Keratinocyte (primary cell): Measurements from ENCODE around the gene SIN3A.

Experiments
- EZH2 ChIP-seq: IDR thresholded peaks from one replicate; pipeline ENCODE4 v1.6.1; 2012; ENCODE audit warnings: inconsistent platforms, mild to moderate bottlenecking, low read length, moderate library complexity
- TF ChIP-seq, protein P1 (sequence below), 3 experiments: IDR thresholded peaks in 1 of 3; conservative IDR thresholded peaks in 1 of 3; optimal IDR thresholded peaks in 1 of 3; 2 replicates in 2 of 3; 3 replicates in 1 of 3; pipeline versions ENCODE3 to v1.5.1; 2011; ENCODE audit warnings: low read length in 3 of 3, mild to moderate bottlenecking in 3 of 3, moderate library complexity in 2 of 3, control low read depth in 1 of 3, inconsistent platforms in 1 of 3; ENCODE audit not compliant: insufficient read depth in 2 of 3; ENCODE audit errors: extremely low read depth in 1 of 3

- TF ChIP-seq, protein P1, sequence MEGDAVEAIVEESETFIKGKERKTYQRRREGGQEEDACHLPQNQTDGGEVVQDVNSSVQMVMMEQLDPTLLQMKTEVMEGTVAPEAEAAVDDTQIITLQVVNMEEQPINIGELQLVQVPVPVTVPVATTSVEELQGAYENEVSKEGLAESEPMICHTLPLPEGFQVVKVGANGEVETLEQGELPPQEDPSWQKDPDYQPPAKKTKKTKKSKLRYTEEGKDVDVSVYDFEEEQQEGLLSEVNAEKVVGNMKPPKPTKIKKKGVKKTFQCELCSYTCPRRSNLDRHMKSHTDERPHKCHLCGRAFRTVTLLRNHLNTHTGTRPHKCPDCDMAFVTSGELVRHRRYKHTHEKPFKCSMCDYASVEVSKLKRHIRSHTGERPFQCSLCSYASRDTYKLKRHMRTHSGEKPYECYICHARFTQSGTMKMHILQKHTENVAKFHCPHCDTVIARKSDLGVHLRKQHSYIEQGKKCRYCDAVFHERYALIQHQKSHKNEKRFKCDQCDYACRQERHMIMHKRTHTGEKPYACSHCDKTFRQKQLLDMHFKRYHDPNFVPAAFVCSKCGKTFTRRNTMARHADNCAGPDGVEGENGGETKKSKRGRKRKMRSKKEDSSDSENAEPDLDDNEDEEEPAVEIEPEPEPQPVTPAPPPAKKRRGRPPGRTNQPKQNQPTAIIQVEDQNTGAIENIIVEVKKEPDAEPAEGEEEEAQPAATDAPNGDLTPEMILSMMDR (optimal IDR thresholded peaks at IDR 0.05 in 1 of 3, IDR thresholded peaks at IDR 0.05 in 1 of 3, conservative IDR thresholded peaks at IDR 0.05 in 1 of 3; ENCODE audit: extremely low read depth in 1 of 3, insufficient read depth in 2 of 3, low read length in 3 of 3): no peak
- TF ChIP-seq EZH2: no peak
Observed at GRCh38 chr15:75456710-75457109, 5.2 kb upstream of the SIN3A start.
